Ishikawa (cell line): ENCODE measurements around the gene NBAS.

Experiments
- CEBPB ChIP-seq: IDR thresholded peaks from 2 replicates; pipeline ENCODE4 v1.6.1; 2012
- CREB1 ChIP-seq: IDR thresholded peaks from 2 replicates; pipeline ENCODE4 v1.6.1; 2012; ENCODE audit warnings: low read depth
- EGR1 ChIP-seq: IDR thresholded peaks from 2 replicates; pipeline ENCODE4 v1.6.1; 2012
- EP300 ChIP-seq: IDR thresholded peaks from 2 replicates; pipeline ENCODE4 v1.6.1; 2012; ENCODE audit warnings: borderline replicate concordance
- FOXM1 ChIP-seq: IDR thresholded peaks from 2 replicates; pipeline ENCODE4 v1.6.1; 2012; ENCODE audit warnings: low read depth, borderline replicate concordance
- MAX ChIP-seq: IDR thresholded peaks from 2 replicates; pipeline ENCODE4 v1.6.1; 2012
- NFIC ChIP-seq: IDR thresholded peaks from 2 replicates; pipeline ENCODE4 v1.6.1; 2012
- RAD21 ChIP-seq: IDR thresholded peaks from 2 replicates; pipeline ENCODE4 v1.6.1; 2012; ENCODE audit warnings: low read depth
- REST ChIP-seq: IDR thresholded peaks from 2 replicates; pipeline ENCODE4 v1.6.1; 2012; ENCODE audit warnings: low read depth, mild to moderate bottlenecking
- TAF1 ChIP-seq: IDR thresholded peaks from 2 replicates; pipeline ENCODE4 v1.6.1; 2012; ENCODE audit warnings: low read depth, mild to moderate bottlenecking
- TCF12 ChIP-seq: IDR thresholded peaks from 2 replicates; pipeline ENCODE4 v1.6.1; 2012; ENCODE audit warnings: low read depth
- TEAD4 ChIP-seq: IDR thresholded peaks from 2 replicates; pipeline ENCODE4 v1.6.1; 2012
- USF1 ChIP-seq: IDR thresholded peaks from 2 replicates; pipeline ENCODE4 v1.6.1; 2012
- YY1 ChIP-seq: IDR thresholded peaks from 2 replicates; pipeline ENCODE4 v1.6.1; 2012; ENCODE audit warnings: low read depth
- ZBTB7A ChIP-seq: IDR thresholded peaks from 2 replicates; pipeline ENCODE4 v1.6.1; 2012; ENCODE audit warnings: low read depth

Gene NBAS

GRCh38 chr2:15369129-15369528, 192.0 kb downstream of the NBAS start:
- no peak for TF ChIP-seq EP300
- TF ChIP-seq NFIC: no peak
- no peak for TF ChIP-seq RAD21
- no peak for TF ChIP-seq EGR1
- no peak for TF ChIP-seq TAF1
- TF ChIP-seq REST: no peak
- no peak for TF ChIP-seq YY1
- no peak for TF ChIP-seq TEAD4
- no peak for TF ChIP-seq TCF12
- no peak for TF ChIP-seq ZBTB7A
- no peak for TF ChIP-seq CREB1
- TF ChIP-seq USF1: no peak
- TF ChIP-seq MAX: no peak

- TF ChIP-seq RAD21: no peak
- no peak for TF ChIP-seq FOXM1
- TF ChIP-seq ZBTB7A: no peak
- TF ChIP-seq TCF12: no peak
- no peak for TF ChIP-seq TEAD4
- no peak for TF ChIP-seq USF1
- TF ChIP-seq CREB1: no peak
- no peak for TF ChIP-seq REST
- no peak for TF ChIP-seq NFIC
- no peak for TF ChIP-seq CEBPB
- no peak for TF ChIP-seq TAF1
- TF ChIP-seq EGR1: no peak
- no peak for TF ChIP-seq EP300
- no peak for TF ChIP-seq YY1
- TF ChIP-seq MAX: no peak
Observed at GRCh38 chr2:15367715-15368114, 193.4 kb downstream of the NBAS start.

GRCh38 chr2:15367205-15367604, 193.9 kb downstream of the NBAS start:
- no peak for TF ChIP-seq YY1

- TF ChIP-seq EP300: no peak
- TF ChIP-seq CEBPB: no peak
- no peak for TF ChIP-seq ZBTB7A
- TF ChIP-seq TEAD4: no peak
- no peak for TF ChIP-seq USF1
- no peak for TF ChIP-seq TCF12
- TF ChIP-seq CREB1: no peak
- TF ChIP-seq TAF1: no peak
- TF ChIP-seq REST: no peak
- no peak for TF ChIP-seq YY1
- no peak for TF ChIP-seq FOXM1
- no peak for TF ChIP-seq EGR1
- TF ChIP-seq MAX: no peak
- TF ChIP-seq NFIC: no peak
- TF ChIP-seq RAD21: no peak
Observed at GRCh38 chr2:15365411-15365810, 195.7 kb downstream of the NBAS start.
